Vagina (tissue), 2 donors: ENCODE measurements around the gene PFDN5. TPM values are rescaled to one million over a fixed set of nuclear protein-coding genes. Genes with fewer than 3 reads are reported as not detected.
A peak's percentile ranks its signal among the peaks of the same experiment; 100 is the strongest.

Experiments used
- DNase-seq, 2 donors: peaks; one replicate each; pipeline ENCODE4 v3.0.0-alpha.2; 2017; ENCODE audit errors: extremely low spot score in 2 of 2
- H3K27ac ChIP-seq: fragments of 200-600 bp; sonication (generic); one replicate; pipeline ENCODE4 v1.5.1; 2019
- H3K27me3 ChIP-seq: fragments of 200-600 bp; sonication (generic); one replicate; pipeline ENCODE4 v1.5.1; 2019
- H3K36me3 ChIP-seq, 2 donors: fragments of 200-600 bp; sonication (generic); one replicate each; pipeline ENCODE4 v1.5.1; 2017 to 2019
- H3K4me1 ChIP-seq: fragments of 200-600 bp; sonication (generic); one replicate; pipeline ENCODE4 v1.5.1; 2019
- H3K4me3 ChIP-seq, 2 donors: fragments of 200-600 bp; sonication (generic); 1 replicate in 1 of 2; 2 replicates in 1 of 2; pipeline ENCODE4 v1.5.1; 2016 to 2019
- H3K9me3 ChIP-seq: fragments of 200-600 bp; sonication (generic); one replicate; pipeline ENCODE4 v1.5.1; 2019
- POLR2A ChIP-seq, 2 donors: fragments of 450-650 bp; IDR thresholded peaks; one replicate each; pipeline ENCODE4 v1.6.1; 2017; ENCODE audit warnings: antibody characterized with exemption in 2 of 2, mild to moderate bottlenecking in 2 of 2, moderate library complexity in 2 of 2
- POLR2AphosphoS5 ChIP-seq, 2 donors: sonication (generic); formaldehyde crosslinking; IDR thresholded peaks; one replicate each; pipeline ENCODE4 v1.9.0; 2017; ENCODE audit warnings: antibody characterized with exemption in 2 of 2, mild to moderate bottlenecking in 2 of 2, low read depth in 1 of 2; ENCODE audit not compliant: insufficient read depth in 1 of 2
- intact Hi-C: fragments of 100-400 bp; cut with DNase I; formaldehyde crosslinking; loops from one replicate; pipeline ENCODE4 v1.15.1; 2023
- total RNA-seq: library from RNA; depleted of rRNA; stranded (reverse); fragments of >200 nt; gene quantifications from one replicate; pipeline ENCODE4 v1.2.3, GENCODE V29; 2016
- TF ChIP-seq, protein P1 (sequence below), 3 experiments: fragments of 450-650 bp in 2 of 3; fragments of 200-600 bp in 1 of 3; sonication (generic) in 1 of 3; IDR thresholded peaks; one replicate each; pipeline ENCODE4 v1.5.1; 2017 to 2019; ENCODE audit warnings: antibody characterized with exemption in 3 of 3, mild to moderate bottlenecking in 2 of 3, moderate library complexity in 2 of 3

PFDN5 gene
- total RNA-seq, 1 donor from 2014 or later, result 673 TPM

DNA sequence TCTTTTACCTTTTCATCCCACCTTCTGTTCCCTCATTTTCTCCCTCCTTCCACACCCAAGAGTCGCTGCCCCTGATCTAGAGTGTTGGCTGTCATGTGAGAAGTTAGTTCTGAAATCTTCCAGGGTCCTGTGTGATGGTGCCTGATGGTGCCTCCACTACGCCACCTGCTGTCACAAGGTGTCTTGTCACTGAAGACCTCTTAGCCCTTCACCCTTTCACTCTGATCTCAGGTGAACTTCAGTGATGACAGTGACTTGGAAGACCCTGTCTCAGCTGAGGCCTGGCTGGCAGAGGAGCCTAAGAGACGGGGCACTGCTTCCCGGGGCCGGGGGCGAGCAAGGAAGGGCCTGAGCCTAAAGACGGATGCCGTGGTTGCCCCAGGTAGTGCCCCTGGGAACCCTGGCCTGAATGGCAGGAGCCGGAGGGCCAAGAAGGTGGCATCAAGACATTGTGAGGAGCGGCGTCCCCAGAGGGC lies 7.6 kb upstream of the PFDN5 start:
- H3K4me1 ChIP-seq, result peaks cover 7% of the 10 kb centered on the region
- intact Hi-C loops, result loop anchor here (5.0 kb wide), 1 partner anchor 75 kb away; no protein-coding TSS in a partner anchor
- H3K4me3 ChIP-seq, result no peak overlapping the region
- no peak for DNase-seq
- TF ChIP-seq, protein P1, sequence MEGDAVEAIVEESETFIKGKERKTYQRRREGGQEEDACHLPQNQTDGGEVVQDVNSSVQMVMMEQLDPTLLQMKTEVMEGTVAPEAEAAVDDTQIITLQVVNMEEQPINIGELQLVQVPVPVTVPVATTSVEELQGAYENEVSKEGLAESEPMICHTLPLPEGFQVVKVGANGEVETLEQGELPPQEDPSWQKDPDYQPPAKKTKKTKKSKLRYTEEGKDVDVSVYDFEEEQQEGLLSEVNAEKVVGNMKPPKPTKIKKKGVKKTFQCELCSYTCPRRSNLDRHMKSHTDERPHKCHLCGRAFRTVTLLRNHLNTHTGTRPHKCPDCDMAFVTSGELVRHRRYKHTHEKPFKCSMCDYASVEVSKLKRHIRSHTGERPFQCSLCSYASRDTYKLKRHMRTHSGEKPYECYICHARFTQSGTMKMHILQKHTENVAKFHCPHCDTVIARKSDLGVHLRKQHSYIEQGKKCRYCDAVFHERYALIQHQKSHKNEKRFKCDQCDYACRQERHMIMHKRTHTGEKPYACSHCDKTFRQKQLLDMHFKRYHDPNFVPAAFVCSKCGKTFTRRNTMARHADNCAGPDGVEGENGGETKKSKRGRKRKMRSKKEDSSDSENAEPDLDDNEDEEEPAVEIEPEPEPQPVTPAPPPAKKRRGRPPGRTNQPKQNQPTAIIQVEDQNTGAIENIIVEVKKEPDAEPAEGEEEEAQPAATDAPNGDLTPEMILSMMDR (IDR thresholded peaks at IDR 0.05), result peak; percentile 67 to 78 (median 68)
- no peak for TF ChIP-seq POLR2A (IDR thresholded peaks at IDR 0.05)
- no peak overlapping the region for H3K27ac ChIP-seq
- no peaks in the 10 kb centered on the region for H3K9me3 ChIP-seq
- no peaks in the 10 kb centered on the region for H3K36me3 ChIP-seq
- H3K27me3 ChIP-seq, result no peaks in the 10 kb centered on the region

DNA sequence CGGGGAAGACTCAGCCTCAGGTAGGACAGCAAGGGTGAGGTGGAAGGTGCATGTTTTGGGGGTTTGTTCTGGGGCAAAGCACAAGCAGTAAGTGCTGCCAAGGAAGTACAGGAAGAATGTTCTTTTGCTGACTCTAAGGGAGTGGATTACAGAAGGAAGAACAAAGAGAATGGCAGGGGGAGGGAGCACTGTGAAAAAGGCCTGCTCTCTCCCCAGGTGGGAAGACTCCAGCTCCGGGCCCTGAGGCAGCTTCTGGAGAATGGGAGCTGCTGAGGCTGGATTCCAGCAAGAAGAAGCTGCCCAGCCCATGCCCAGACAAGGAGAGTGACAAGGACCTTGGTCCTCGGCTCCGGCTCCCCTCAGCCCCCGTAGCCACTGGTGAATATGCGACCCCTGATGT lies 7.0 kb upstream of the PFDN5 start:
- H3K27ac ChIP-seq, result no peak overlapping the region
- no peaks in the 10 kb centered on the region for H3K27me3 ChIP-seq
- no peak overlapping the region for H3K4me3 ChIP-seq
- TF ChIP-seq POLR2AphosphoS5 (IDR thresholded peaks at IDR 0.05; ENCODE audit: insufficient read depth in 1 of 2, low read depth in 1 of 2) (no peak), POLR2A (IDR thresholded peaks at IDR 0.05) (no peak)
- TF ChIP-seq, protein P1 (IDR thresholded peaks at IDR 0.05), result no peak
- intact Hi-C loops, result loop anchor here (5.0 kb wide), 1 partner anchor 76 kb away; no protein-coding TSS in a partner anchor
- no peaks in the 10 kb centered on the region for H3K36me3 ChIP-seq
- peaks cover 7% of the 10 kb centered on the region for H3K4me1 ChIP-seq
- no peaks in the 10 kb centered on the region for H3K9me3 ChIP-seq
- no peak for DNase-seq

DNA sequence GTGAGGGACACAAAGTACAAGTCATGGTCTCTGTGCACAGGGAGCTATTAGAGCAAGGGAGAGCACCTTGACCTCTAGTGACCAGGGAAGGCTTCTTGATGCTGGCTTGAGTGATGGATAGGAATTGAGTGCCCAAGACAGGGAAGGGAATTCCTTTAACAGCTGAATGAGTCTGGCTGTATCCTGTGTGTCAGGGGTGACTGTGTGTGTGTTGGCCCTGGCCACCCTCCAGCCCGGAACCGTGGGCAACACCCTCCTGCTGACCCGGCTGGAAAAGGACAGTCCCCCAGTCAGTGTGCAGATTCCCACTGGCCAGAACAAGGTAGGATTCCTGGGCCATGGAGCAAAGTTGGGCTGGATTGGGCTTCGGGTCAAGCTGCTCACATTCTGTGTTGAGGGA lies 5.5 kb upstream of the PFDN5 start:
- peaks cover 12% of the 10 kb centered on the region for H3K4me1 ChIP-seq
- H3K27ac ChIP-seq, result no peak overlapping the region
- no peak overlapping the region for H3K4me3 ChIP-seq
- DNase-seq, result no peak
- H3K9me3 ChIP-seq, result no peaks in the 10 kb centered on the region
- no peaks in the 10 kb centered on the region for H3K36me3 ChIP-seq
- TF ChIP-seq, protein P1 (IDR thresholded peaks at IDR 0.05), result no peak
- TF ChIP-seq POLR2A (IDR thresholded peaks at IDR 0.05), result no peak
- intact Hi-C loops, result loop anchor here (5.0 kb wide), 1 partner anchor 78 kb away; no protein-coding TSS in a partner anchor
- no peaks in the 10 kb centered on the region for H3K27me3 ChIP-seq

DNA sequence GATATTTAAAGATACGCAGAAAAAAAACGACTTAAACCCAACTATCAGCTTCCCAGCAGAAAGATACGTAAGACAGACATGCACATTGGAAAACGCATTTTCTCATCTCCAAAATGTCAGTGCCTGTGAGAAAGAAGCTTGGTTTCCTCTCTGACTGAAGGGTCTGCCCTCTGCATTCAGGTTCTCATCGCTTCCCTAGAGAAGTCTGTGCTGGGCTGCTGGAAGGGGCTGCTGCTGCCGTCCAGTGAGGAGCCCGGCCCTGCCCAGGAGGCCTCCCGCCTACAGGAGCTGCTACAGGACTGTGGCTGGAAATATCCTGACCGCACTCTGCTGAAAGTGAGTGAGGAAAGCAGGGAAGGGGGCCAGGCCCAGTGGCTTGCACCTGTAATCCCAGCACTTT lies 4.7 kb upstream of the PFDN5 start:
- H3K9me3 ChIP-seq, result no peaks in the 10 kb centered on the region
- H3K36me3 ChIP-seq, result no peaks in the 10 kb centered on the region
- no peak overlapping the region for H3K27ac ChIP-seq
- H3K4me3 ChIP-seq, result no peak overlapping the region
- H3K27me3 ChIP-seq, result no peaks in the 10 kb centered on the region
- DNase-seq, result no peak
- TF ChIP-seq POLR2AphosphoS5 (IDR thresholded peaks at IDR 0.05; ENCODE audit: insufficient read depth in 1 of 2, low read depth in 1 of 2) (no peak), POLR2A (IDR thresholded peaks at IDR 0.05) (no peak)
- TF ChIP-seq, protein P1 (IDR thresholded peaks at IDR 0.05), result no peak
- peaks cover 15% of the 10 kb centered on the region for H3K4me1 ChIP-seq
- intact Hi-C loops, result no loop called here

DNA sequence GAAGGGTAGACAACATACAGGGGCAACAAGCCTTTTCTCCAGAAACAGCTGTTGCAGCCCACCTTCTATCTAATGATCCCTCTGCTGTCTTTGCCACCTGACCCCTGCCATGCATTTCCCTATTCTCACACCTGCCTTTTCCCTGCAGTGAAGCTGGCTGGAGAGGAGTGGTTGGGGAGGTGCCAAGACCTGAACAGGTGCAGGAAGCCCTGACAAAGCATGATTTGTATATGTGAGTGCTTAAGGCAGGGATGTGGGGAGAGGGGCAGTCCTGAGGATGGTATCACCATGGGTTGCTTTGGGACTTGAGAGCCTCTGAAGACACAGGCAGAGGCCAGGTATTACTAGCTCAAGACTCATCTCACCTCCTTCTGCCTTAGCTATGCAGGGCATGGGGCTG lies 2.9 kb upstream of the PFDN5 start:
- intact Hi-C loops, result no loop called here
- TF ChIP-seq POLR2AphosphoS5 (IDR thresholded peaks at IDR 0.05; ENCODE audit: insufficient read depth in 1 of 2, low read depth in 1 of 2), result no peak
- Histone ChIP-seq H3K9me3 (no peaks in the 10 kb centered on the region), H3K27me3 (no peaks in the 10 kb centered on the region), H3K4me3 (no peak overlapping the region), H3K27ac (no peak overlapping the region), H3K36me3 (peaks cover 0 to under 1% of the 10 kb centered on the region in 2 donors), H3K4me1 (peaks cover 32% of the 10 kb centered on the region)
- no peak for DNase-seq
